Testis (tissue), 3 donors: ENCODE data around the gene PAQR3. TPM values are rescaled to one million over a fixed set of nuclear protein-coding genes. Genes with fewer than 3 reads are reported as not detected.

Experiments used
- DNase-seq: peaks from one replicate; pipeline ENCODE4 v3.0.0-alpha.2; 2019
- H3K27ac ChIP-seq, 2 donors: fragments of 200-600 bp; sonication (generic); one replicate each; pipeline ENCODE4 v1.5.1; 2019
- H3K27me3 ChIP-seq: fragments of 200-600 bp; sonication (generic); one replicate; pipeline ENCODE4 v1.5.1; 2019
- H3K36me3 ChIP-seq: fragments of 200-600 bp; sonication (generic); one replicate; pipeline ENCODE4 v1.5.1; 2017; ENCODE audit warnings: low read depth; ENCODE audit errors: missing control alignments
- H3K4me1 ChIP-seq: fragments of 200-600 bp; sonication (generic); one replicate; pipeline ENCODE4 v1.5.1; 2019
- H3K4me3 ChIP-seq, 2 donors: fragments of 200-600 bp; sonication (generic); one replicate each; pipeline ENCODE4 v1.5.1; 2017 to 2019
- H3K9me3 ChIP-seq: fragments of 200-600 bp; sonication (generic); one replicate; pipeline ENCODE4 v1.5.1; 2017
- POLR2A ChIP-seq: fragments of 450-650 bp; IDR thresholded peaks from one replicate; pipeline ENCODE4 v1.6.1; 2017; ENCODE audit warnings: antibody characterized with exemption, mild to moderate bottlenecking, moderate library complexity
- WGBS, 2 donors: methylation state at CpG; one replicate each; pipeline ENCODE4 v1.1.5; 2018; 5-methylcytosine and 5-hydroxymethylcytosine counted together
- intact Hi-C: fragments of 100-400 bp; cut with DNase I; formaldehyde crosslinking; loops from one replicate; pipeline ENCODE4 v1.15.1; 2023; ENCODE audit warnings: low total_unique reads
- polyA plus RNA-seq: library from polyadenylated mRNA; stranded (reverse); fragments of 350-450 nt; fragmentation: Illumina TruSeq; extraction: RNeasy Lipid Tissue Mini Kit (QIAGEN cat#74804); gene quantifications from one replicate; pipeline ENCODE4 v1.2.3, GENCODE V29; 2014; ENCODE audit warnings: low read depth, low replicate concordance; ENCODE audit not compliant: insufficient read depth
- total RNA-seq, 2 donors: library from RNA; depleted of rRNA; stranded (reverse); fragments of >200 nt; gene quantifications; one replicate each; pipeline ENCODE4 v1.2.3, GENCODE V29; 2016
- TF ChIP-seq, protein P1 (sequence below), 3 experiments: fragments of 450-650 bp in 2 of 3; fragments of 200-600 bp in 1 of 3; sonication (generic) in 1 of 3; IDR thresholded peaks; one replicate each; pipeline ENCODE4 v1.5.1; 2016 to 2019; ENCODE audit warnings: antibody characterized with exemption in 3 of 3, mild to moderate bottlenecking in 2 of 3, moderate library complexity in 1 of 3

Gene PAQR3
- total and polyA plus RNA-seq, 3 donors from 2014 or later: 53.8 to 76.6 (median 65.5) TPM

DNA sequence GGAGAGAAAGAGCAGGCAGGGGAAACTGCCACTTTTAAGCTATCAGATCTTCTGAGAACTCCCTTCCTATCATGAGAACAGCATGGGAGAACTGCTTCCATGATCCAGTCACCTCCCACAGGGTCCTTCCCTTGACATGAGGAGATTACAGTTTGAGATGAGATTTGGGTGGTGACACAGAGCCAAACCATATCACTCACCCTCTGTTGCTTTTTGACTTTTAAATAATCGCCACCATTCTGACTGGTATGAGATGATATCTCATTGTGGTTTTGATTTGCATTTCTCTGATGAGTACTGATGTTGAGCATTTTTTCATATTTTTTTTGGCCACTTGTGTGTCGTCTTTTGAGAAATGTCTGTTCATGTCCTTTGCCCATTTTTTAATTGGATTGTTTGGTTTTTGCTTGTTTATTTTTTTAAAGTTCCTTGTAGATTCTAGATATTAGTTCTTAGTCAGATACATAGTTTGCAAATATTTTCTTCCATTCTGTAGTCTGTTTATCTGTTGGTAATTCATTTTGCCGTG is 6.5 kb upstream of the PAQR3 start:
- no peak for TF ChIP-seq POLR2A
- TF ChIP-seq, protein P1, sequence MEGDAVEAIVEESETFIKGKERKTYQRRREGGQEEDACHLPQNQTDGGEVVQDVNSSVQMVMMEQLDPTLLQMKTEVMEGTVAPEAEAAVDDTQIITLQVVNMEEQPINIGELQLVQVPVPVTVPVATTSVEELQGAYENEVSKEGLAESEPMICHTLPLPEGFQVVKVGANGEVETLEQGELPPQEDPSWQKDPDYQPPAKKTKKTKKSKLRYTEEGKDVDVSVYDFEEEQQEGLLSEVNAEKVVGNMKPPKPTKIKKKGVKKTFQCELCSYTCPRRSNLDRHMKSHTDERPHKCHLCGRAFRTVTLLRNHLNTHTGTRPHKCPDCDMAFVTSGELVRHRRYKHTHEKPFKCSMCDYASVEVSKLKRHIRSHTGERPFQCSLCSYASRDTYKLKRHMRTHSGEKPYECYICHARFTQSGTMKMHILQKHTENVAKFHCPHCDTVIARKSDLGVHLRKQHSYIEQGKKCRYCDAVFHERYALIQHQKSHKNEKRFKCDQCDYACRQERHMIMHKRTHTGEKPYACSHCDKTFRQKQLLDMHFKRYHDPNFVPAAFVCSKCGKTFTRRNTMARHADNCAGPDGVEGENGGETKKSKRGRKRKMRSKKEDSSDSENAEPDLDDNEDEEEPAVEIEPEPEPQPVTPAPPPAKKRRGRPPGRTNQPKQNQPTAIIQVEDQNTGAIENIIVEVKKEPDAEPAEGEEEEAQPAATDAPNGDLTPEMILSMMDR (IDR thresholded peaks at IDR 0.05): no peak
- intact Hi-C loops: no loop called here
- Histone ChIP-seq H3K27ac (no peak overlapping the region), H3K9me3 (no peaks in the 10 kb centered on the region), H3K4me1 (no peaks in the 10 kb centered on the region), H3K36me3 (no peaks in the 10 kb centered on the region), H3K4me3 (no peak overlapping the region), H3K27me3 (no peaks in the 10 kb centered on the region)
- WGBS, 2 donors: 93 to 98% methylated on average over 3 of the region's 3 CpGs
- no peak for DNase-seq

DNA sequence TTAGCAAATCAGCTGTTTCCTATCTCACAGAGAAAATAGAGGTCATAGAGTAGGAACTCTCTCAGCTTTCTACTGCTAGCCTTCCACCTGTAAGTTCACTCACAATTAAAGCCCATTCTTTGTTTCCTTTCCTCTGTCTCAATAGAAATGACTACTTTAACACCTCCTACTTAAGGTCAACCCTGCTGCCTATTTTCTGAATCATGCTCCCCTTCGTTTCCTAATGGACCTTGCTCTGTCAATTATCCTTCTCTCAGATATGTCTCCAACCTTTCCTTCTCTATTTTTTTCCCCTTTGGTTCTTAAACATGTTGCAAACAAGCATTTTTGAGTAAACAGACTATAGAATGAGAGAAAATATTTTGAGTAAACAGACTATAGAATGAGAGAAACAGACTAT is 5.1 kb upstream of the PAQR3 start:
- Histone ChIP-seq H3K27me3 (no peaks in the 10 kb centered on the region), H3K4me1 (no peaks in the 10 kb centered on the region), H3K36me3 (no peaks in the 10 kb centered on the region), H3K27ac (no peak overlapping the region), H3K9me3 (no peaks in the 10 kb centered on the region), H3K4me3 (no peak overlapping the region)
- intact Hi-C loops: no loop called here
- TF ChIP-seq, protein P1 (IDR thresholded peaks at IDR 0.05): no peak
- TF ChIP-seq POLR2A: no peak
- DNase-seq: no peak
- WGBS, 2 donors: 43 to 66% methylated on average over 1 of the region's 1 CpG

DNA sequence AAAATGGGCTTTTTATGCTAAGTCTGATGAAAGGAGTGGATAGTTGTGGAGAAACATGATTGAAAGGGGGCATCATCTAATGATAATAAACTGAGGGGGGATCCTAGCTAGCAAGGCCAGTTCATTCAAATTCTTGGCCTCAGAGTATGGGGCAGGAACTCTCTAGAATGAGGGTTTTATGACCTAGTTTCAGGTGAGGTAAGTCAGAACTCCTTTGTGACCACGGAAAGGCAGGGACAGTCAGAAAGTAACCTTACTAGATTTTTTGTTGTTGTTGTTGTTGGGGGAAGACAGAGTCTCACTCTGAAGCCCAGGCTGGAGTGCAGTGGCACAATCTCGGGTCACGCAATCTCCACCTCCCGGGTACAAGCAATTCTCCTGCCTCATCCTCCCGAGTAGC is 1.5 kb upstream of the PAQR3 start:
- intact Hi-C loops: no loop called here
- H3K27ac ChIP-seq: no peak overlapping the region
- WGBS, 2 donors: 74 to 78% methylated on average over 5 of the region's 5 CpGs

DNA sequence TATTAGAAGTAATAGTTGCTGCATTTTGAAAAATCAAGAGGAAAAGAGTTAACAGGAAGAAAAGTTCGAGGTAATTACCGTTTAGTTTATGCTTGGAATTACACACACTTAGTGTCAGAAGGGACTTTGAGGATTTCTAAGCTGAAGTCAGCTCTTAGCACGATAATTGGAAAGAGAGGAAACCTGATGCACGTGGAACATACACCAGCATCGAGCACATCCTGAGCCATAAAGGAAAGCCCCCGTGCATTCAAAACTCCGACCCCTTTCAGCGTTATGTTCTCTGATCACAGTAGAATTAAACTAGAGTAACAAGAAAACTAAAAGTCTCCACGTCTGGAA is 400 bp upstream of the PAQR3 start:
- DNase-seq: no peak
- 0 to 1% methylated on average over 9 of the region's 9 CpGs for WGBS, 2 donors
- Histone ChIP-seq H3K27ac (peak overlapping the region in 1 of 2 donors; percentile 68), H3K27me3 (no peaks in the 10 kb centered on the region), H3K36me3 (no peaks in the 10 kb centered on the region), H3K4me1 (peaks cover 5% of the 10 kb centered on the region), H3K4me3 (peak overlapping the region; percentile 91 to 94), H3K9me3 (no peaks in the 10 kb centered on the region)
- no peak for TF ChIP-seq POLR2A
- TF ChIP-seq, protein P1 (IDR thresholded peaks at IDR 0.05): no peak
- intact Hi-C loops: no loop called here

More for the DNA sequence above, 1.5 kb upstream of the PAQR3 start:
- peaks cover 5% of the 10 kb centered on the region for H3K4me1 ChIP-seq
- H3K4me3 ChIP-seq: no peak overlapping the region
- H3K36me3 ChIP-seq: no peaks in the 10 kb centered on the region
- no peak for TF ChIP-seq POLR2A
- TF ChIP-seq, protein P1 (IDR thresholded peaks at IDR 0.05): no peak
- DNase-seq: no peak
- no peaks in the 10 kb centered on the region for H3K9me3 ChIP-seq
- no peaks in the 10 kb centered on the region for H3K27me3 ChIP-seq

DNA sequence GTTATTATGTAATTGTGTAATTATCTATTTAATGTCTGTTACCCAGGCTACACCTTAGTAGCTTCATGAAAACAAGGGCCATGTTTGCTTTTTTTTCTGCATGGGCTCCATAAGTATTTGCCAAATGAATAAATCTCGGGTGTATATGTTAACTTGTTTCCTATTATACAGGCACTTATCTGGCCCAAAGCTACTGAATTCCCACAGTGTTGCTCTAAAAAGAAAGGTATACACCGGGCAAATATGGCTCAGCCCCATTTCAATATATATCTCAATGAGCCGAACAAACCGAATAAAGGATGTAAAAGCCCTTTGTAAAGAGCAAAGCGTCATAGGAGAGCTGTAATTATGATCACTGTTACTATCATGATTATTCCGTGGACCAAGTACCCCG is 767 bp downstream of the PAQR3 start:
- TF ChIP-seq, protein P1 (IDR thresholded peaks at IDR 0.05): no peak
- TF ChIP-seq POLR2A: no peak
- H3K4me3 ChIP-seq: peak overlapping the region; percentile 91 to 94
- peak overlapping the region; percentile 83 to 84 for H3K27ac ChIP-seq
- H3K9me3 ChIP-seq: no peaks in the 10 kb centered on the region
- no peak for DNase-seq
- H3K27me3 ChIP-seq: no peaks in the 10 kb centered on the region
- no peaks in the 10 kb centered on the region for H3K36me3 ChIP-seq
- H3K4me1 ChIP-seq: peaks cover 5% of the 10 kb centered on the region
- intact Hi-C loops: no loop called here
- 4 to 5% methylated on average over 7 of the region's 7 CpGs for WGBS, 2 donors
